HL-60 (cell line): Measurements from ENCODE around the gene TRIOBP.

Experiments used
- DNase-seq, 2 experiments: peaks; one replicate each; pipeline ENCODE4 v3.0.0-alpha.2; 2010 to 2020; ENCODE audit warnings: low read depth in 1 of 2, low spot score in 1 of 2
- H3K27ac ChIP-seq: fragments of 250-450 bp; sonication (Bioruptor Pico); replicated peaks from 2 replicates; pipeline ENCODE4 v1.5.1; 2020; ENCODE audit warnings: mild to moderate bottlenecking, moderate library complexity
- H3K27me3 ChIP-seq: fragments of 250-450 bp; sonication (Bioruptor Pico); 2 replicates; pipeline ENCODE4 v1.5.1; 2021; ENCODE audit warnings: mild to moderate bottlenecking, moderate library complexity; ENCODE audit not compliant: insufficient read depth, poor library complexity, severe bottlenecking
- H3K4me3 ChIP-seq: replicated peaks from 2 replicates; pipeline ENCODE4 v1.5.1; 2011; ENCODE audit warnings: mild to moderate bottlenecking, control low read depth, low read length; ENCODE audit not compliant: insufficient read depth
- GABPA ChIP-seq: IDR thresholded peaks from 2 replicates; pipeline ENCODE4 v1.6.1; 2012; ENCODE audit warnings: low read depth
- POLR2AphosphoS5 ChIP-seq: IDR thresholded peaks from 2 replicates; pipeline ENCODE4 v1.6.1; 2012; ENCODE audit warnings: low read depth
- SPI1 ChIP-seq: IDR thresholded peaks from 2 replicates; pipeline ENCODE4 v1.6.1; 2012; ENCODE audit warnings: low read depth, mild to moderate bottlenecking, borderline replicate concordance
- TF ChIP-seq, protein P1 (sequence below): IDR thresholded peaks from 2 replicates; pipeline ENCODE4 v1.6.1; 2012; ENCODE audit warnings: low read depth; ENCODE audit not compliant: insufficient replicate concordance
- TF ChIP-seq, protein P2 (sequence below): IDR thresholded peaks from one replicate; pipeline ENCODE4 v1.5.1; 2011; ENCODE audit warnings: low read length, control low read depth, inconsistent platforms; ENCODE audit not compliant: insufficient read depth

The TRIOBP gene

DNA sequence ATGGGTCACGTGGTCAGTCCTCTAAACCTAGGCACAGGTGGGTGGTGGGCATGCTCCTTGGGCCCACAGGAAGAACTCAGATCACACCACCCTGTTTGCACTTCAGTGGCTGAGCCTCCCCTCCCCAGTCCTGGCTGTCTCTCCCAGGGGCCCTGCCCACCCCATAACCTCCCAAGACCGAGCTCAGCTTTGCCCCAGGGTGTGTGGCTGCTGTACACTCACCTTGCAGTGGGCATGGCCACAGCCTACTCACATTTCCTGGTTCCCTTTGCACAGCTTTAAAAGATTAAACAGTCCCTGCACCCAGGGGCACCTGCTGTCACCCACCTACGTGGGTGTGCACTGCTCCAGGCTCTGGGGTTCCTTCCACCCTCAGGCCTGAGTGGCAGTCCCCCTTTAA, 13.8 kb downstream of the TRIOBP start:
- Histone ChIP-seq H3K27me3 (no peaks in the 10 kb centered on the region), H3K4me3 (no peak overlapping the region), H3K27ac (no peak overlapping the region)
- TF ChIP-seq, protein P1, sequence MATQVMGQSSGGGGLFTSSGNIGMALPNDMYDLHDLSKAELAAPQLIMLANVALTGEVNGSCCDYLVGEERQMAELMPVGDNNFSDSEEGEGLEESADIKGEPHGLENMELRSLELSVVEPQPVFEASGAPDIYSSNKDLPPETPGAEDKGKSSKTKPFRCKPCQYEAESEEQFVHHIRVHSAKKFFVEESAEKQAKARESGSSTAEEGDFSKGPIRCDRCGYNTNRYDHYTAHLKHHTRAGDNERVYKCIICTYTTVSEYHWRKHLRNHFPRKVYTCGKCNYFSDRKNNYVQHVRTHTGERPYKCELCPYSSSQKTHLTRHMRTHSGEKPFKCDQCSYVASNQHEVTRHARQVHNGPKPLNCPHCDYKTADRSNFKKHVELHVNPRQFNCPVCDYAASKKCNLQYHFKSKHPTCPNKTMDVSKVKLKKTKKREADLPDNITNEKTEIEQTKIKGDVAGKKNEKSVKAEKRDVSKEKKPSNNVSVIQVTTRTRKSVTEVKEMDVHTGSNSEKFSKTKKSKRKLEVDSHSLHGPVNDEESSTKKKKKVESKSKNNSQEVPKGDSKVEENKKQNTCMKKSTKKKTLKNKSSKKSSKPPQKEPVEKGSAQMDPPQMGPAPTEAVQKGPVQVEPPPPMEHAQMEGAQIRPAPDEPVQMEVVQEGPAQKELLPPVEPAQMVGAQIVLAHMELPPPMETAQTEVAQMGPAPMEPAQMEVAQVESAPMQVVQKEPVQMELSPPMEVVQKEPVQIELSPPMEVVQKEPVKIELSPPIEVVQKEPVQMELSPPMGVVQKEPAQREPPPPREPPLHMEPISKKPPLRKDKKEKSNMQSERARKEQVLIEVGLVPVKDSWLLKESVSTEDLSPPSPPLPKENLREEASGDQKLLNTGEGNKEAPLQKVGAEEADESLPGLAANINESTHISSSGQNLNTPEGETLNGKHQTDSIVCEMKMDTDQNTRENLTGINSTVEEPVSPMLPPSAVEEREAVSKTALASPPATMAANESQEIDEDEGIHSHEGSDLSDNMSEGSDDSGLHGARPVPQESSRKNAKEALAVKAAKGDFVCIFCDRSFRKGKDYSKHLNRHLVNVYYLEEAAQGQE: no peak
- TF ChIP-seq, protein P2, sequence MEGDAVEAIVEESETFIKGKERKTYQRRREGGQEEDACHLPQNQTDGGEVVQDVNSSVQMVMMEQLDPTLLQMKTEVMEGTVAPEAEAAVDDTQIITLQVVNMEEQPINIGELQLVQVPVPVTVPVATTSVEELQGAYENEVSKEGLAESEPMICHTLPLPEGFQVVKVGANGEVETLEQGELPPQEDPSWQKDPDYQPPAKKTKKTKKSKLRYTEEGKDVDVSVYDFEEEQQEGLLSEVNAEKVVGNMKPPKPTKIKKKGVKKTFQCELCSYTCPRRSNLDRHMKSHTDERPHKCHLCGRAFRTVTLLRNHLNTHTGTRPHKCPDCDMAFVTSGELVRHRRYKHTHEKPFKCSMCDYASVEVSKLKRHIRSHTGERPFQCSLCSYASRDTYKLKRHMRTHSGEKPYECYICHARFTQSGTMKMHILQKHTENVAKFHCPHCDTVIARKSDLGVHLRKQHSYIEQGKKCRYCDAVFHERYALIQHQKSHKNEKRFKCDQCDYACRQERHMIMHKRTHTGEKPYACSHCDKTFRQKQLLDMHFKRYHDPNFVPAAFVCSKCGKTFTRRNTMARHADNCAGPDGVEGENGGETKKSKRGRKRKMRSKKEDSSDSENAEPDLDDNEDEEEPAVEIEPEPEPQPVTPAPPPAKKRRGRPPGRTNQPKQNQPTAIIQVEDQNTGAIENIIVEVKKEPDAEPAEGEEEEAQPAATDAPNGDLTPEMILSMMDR: no peak
- TF ChIP-seq POLR2AphosphoS5: no peak
- no peak for TF ChIP-seq SPI1
- no peak for TF ChIP-seq GABPA
- DNase-seq: no peak

DNA sequence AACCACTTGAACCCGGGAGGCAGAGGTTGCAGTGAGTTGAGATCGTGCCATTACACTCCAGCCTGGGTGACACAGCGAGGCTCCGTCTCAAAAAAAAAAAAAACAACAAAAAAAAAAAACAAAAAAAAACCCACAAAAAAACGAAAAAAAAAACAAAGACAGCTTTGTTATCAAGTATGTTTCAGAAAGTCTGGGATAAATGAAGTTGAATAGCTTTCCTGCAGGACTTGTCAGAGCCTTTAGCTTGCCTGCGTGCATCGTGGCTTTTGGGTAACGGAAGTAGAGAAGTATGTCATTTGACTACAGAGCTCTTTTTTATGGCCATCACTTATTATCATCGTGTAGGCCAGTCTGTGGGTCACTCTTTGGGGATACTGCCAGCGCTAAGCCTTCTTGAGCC, 14.6 kb downstream of the TRIOBP start:
- H3K27me3 ChIP-seq: no peaks in the 10 kb centered on the region
- H3K4me3 ChIP-seq: no peak overlapping the region
- no peak overlapping the region for H3K27ac ChIP-seq
- no peak for DNase-seq
- TF ChIP-seq SPI1 (no peak), GABPA (no peak), POLR2AphosphoS5 (no peak)
- TF ChIP-seq, protein P1: no peak
- TF ChIP-seq, protein P2: no peak

DNA sequence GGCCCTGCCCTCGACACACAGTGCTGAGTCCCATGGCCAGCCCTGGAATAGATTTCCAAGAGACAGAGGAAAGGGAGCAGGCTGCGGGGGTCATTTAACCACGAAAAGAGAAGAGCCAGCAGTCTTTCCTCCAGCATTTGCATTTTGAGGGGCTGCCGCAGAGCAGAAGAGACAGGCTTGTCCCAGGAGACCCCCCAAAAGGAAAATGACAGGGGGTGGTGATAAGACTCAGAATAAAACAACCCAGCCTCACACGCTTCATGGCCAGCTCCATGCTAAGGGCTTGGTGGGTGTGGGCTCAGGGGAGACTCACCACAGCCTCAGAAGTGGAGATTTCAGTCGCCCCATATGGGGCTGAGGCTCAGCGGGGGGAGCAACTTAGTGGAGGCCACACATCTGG, 16.9 kb downstream of the TRIOBP start:
- TF ChIP-seq GABPA (no peak), SPI1 (no peak), POLR2AphosphoS5 (no peak)
- TF ChIP-seq, protein P2: no peak
- TF ChIP-seq, protein P1: no peak
- DNase-seq: no peak
- Histone ChIP-seq H3K27me3 (no peaks in the 10 kb centered on the region), H3K27ac (no peak overlapping the region), H3K4me3 (no peak overlapping the region)
